ENCODE measurements around the gene CTNNBIP1. TPM values are rescaled to one million over a fixed set of nuclear protein-coding genes. Genes with fewer than 3 reads are reported as not detected.

Gene CTNNBIP1
- total and polyA plus RNA-seq, 9 of the 15 experiments (the other 6 are each of a cell fraction or from before 2014, with no cell fraction given), result 0.65 to 29.2 (median 14.7) TPM

GRCh38 chr1:9827558-9828185, 82.4 kb downstream of the CTNNBIP1 start (continued):
- TF ChIP-seq THAP12 (CRISPR knock-in tag; IDR thresholded peaks at IDR 0.05) (no peak), MEIS2 (IDR thresholded peaks at IDR 0.05; ENCODE audit: partially characterized antibody) (no peak), ATF7 (IDR thresholded peaks at IDR 0.05) (0 out of 2 replicates have a peak, but pooled peaks have one; percentile 47), CTCF (IDR thresholded peaks at IDR 0.05 in 2 of 3, conservative IDR thresholded peaks at IDR 0.05 in 1 of 3; ENCODE audit: insufficient read depth in 2 of 3, low read depth in 1 of 3, low read length in 3 of 3) (peak; percentile 41 to 60 (median 51); a peak in 5 of 6 replicates), FOXJ3 (CRISPR knock-in tag; IDR thresholded peaks at IDR 0.05) (no peak), CEBPG (CRISPR knock-in tag; IDR thresholded peaks at IDR 0.05) (peak; percentile 59; the same call in 1 of the 2 replicates), CEBPG (tag; conservative IDR thresholded peaks at IDR 0.05 in 1 of 2, IDR thresholded peaks at IDR 0.05 in 1 of 2) (no peak), SMARCB1 (IDR thresholded peaks at IDR 0.05; ENCODE audit: insufficient read length, low read depth) (no peak), HES1 (IDR thresholded peaks at IDR 0.05; ENCODE audit: low read depth) (no peak), ZNF12 (CRISPR knock-in tag; IDR thresholded peaks at IDR 0.05) (no peak), RBM39 (optimal IDR thresholded peaks at IDR 0.05; ENCODE audit: low read depth, low read length) (no peak), ZNF395 (CRISPR knock-in tag; IDR thresholded peaks at IDR 0.05) (no peak), ZNF584 (CRISPR knock-in tag; IDR thresholded peaks at IDR 0.05; ENCODE audit: low read depth) (0 out of 2 replicates have a peak, but pooled peaks have one; percentile 35), EP300 (IDR thresholded peaks at IDR 0.05; ENCODE audit: low read length) (no peak), NFIC (IDR thresholded peaks at IDR 0.05) (no peak), ZFX (CRISPR knock-in tag; IDR thresholded peaks at IDR 0.05) (no peak), AFF4 (CRISPR knock-in tag; IDR thresholded peaks at IDR 0.05) (0 out of 2 replicates have a peak, but pooled peaks have one; percentile 44)
